ENCODE data around the gene STARD3NL. TPM values are rescaled to one million over a fixed set of nuclear protein-coding genes. Genes with fewer than 3 reads are reported as not detected.

Gene STARD3NL
- total and polyA plus RNA-seq, 2 of the 4 experiments (the other 2 are of a cell fraction) = 51.6 to 69.7 TPM

GRCh38 chr7:38185395-38186307, 7.6 kb downstream of the STARD3NL start:
- dilution Hi-C loops (cut with HindIII; ENCODE audit: low sequenced_read_pairs, unreplicated experiment) (no loop called here), in situ Hi-C loops (cut with MboI; ENCODE audit: low sequenced_read_pairs) (no loop called here), intact Hi-C loops (cut with micrococcal nuclease) (no loop called here)
- H2AK5ac ChIP-seq (ENCODE audit: low read depth, low read length) = no peak overlapping the region
- H4K8ac ChIP-seq (ENCODE audit: low read depth in 2 of 2, low read length in 2 of 2) = no peak overlapping the region
- H3K4me1 ChIP-seq (ENCODE audit: control insufficient read depth, insufficient read depth, low read length) = peaks cover 7% of the 10 kb centered on the region
- H3K27ac ChIP-seq (ENCODE audit: insufficient read depth, low read length) = no peak overlapping the region
- H3K9me3 ChIP-seq (ENCODE audit: control insufficient read depth, insufficient read depth, low read length) = no peaks in the 10 kb centered on the region
- no peak overlapping the region for H2BK120ac ChIP-seq (ENCODE audit: low read depth, low read length)
- H2BK20ac ChIP-seq (ENCODE audit: low read depth, low read length) = no peak overlapping the region
- peaks cover 9% of the 10 kb centered on the region for H3K9me1 ChIP-seq (ENCODE audit: insufficient read depth, low read length)
- H3K9ac ChIP-seq (ENCODE audit: low read depth, low read length) = no peak overlapping the region
- H2BK15ac ChIP-seq (ENCODE audit: low read depth, low read length) = no peak overlapping the region
- CTCF ChIA-PET = interaction anchor here (0.8 to 1.8 kb wide), 3 partner anchors 8 to 182 kb away, joined by 3 to 6 read pairs (median 3); no protein-coding TSS in a partner anchor
- DNase-seq (no peak), ATAC-seq (ENCODE audit: low read depth) (no peak)
- peaks cover 4% of the 10 kb centered on the region; the same call in 1 of the 2 replicates for H3K36me3 ChIP-seq (ENCODE audit: control insufficient read depth, insufficient read depth, low read length)
- no peak overlapping the region for H4K91ac ChIP-seq (ENCODE audit: insufficient read depth, low read depth, low read length)
- 100% methylated on average over 2 of the region's 6 CpGs; no CpG with 5 or more reads in 1 of the 2 experiments for WGBS, 2 experiments (ENCODE audit: extremely low coverage in 2 of 2, insufficient read length in 1 of 2)
- H3K79me1 ChIP-seq (ENCODE audit: low read depth in 1 of 2, low read length in 2 of 2) = peaks cover 18 to 66% of the 10 kb centered on the region in 2 experiments
- peaks cover 37% of the 10 kb centered on the region for H4K20me1 ChIP-seq (ENCODE audit: insufficient read depth, low read length)
- H2BK5ac ChIP-seq (ENCODE audit: low read depth, low read length, poor library complexity, severe bottlenecking) = no peak overlapping the region
- H3K18ac ChIP-seq (ENCODE audit: low read depth, low read length) = no peak overlapping the region
- no peak overlapping the region for H3K56ac ChIP-seq (ENCODE audit: extremely low read depth, insufficient read depth, low read length)
- H3K4ac ChIP-seq (ENCODE audit: low read depth, low read length) = no peak overlapping the region
- no peak overlapping the region for H4K5ac ChIP-seq (ENCODE audit: low read depth, low read length)
- no peaks in the 10 kb centered on the region for H3K27me3 ChIP-seq (ENCODE audit: control insufficient read depth, insufficient read depth, low read length)
- H2AK9ac ChIP-seq (replicated peaks; ENCODE audit: low read depth, low read length, poor library complexity) = no peak overlapping the region
- BruUV-seq (replicated peaks) = no TSS peak
- no peak overlapping the region for H3K23ac ChIP-seq (ENCODE audit: low read depth, low read length)
- POLR2A ChIA-PET (ENCODE audit: unreplicated experiment) = no interaction called here
- H3K4me2 ChIP-seq (ENCODE audit: low read depth, low read length) = no peak overlapping the region
- no peak for TF ChIP-seq BHLHE40 (IDR thresholded peaks at IDR 0.05; ENCODE audit: low read depth, low read length)
- TF ChIP-seq NFE2L2 (IDR thresholded peaks at IDR 0.05; ENCODE audit: low read depth, low read length) = no peak
- TF ChIP-seq, protein P1, sequence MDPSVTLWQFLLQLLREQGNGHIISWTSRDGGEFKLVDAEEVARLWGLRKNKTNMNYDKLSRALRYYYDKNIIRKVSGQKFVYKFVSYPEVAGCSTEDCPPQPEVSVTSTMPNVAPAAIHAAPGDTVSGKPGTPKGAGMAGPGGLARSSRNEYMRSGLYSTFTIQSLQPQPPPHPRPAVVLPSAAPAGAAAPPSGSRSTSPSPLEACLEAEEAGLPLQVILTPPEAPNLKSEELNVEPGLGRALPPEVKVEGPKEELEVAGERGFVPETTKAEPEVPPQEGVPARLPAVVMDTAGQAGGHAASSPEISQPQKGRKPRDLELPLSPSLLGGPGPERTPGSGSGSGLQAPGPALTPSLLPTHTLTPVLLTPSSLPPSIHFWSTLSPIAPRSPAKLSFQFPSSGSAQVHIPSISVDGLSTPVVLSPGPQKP (IDR thresholded peaks at IDR 0.05; ENCODE audit: borderline replicate concordance, low read depth, low read length) = no peak
- no peak for TF ChIP-seq CHD1 (IDR thresholded peaks at IDR 0.05; ENCODE audit: low read depth, low read length)
- no peak for TF ChIP-seq RAD21 (IDR thresholded peaks at IDR 0.05; ENCODE audit: low read length)
- TF ChIP-seq, protein P2, sequence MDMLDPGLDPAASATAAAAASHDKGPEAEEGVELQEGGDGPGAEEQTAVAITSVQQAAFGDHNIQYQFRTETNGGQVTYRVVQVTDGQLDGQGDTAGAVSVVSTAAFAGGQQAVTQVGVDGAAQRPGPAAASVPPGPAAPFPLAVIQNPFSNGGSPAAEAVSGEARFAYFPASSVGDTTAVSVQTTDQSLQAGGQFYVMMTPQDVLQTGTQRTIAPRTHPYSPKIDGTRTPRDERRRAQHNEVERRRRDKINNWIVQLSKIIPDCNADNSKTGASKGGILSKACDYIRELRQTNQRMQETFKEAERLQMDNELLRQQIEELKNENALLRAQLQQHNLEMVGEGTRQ (IDR thresholded peaks at IDR 0.05; ENCODE audit: low read depth, low read length) = no peak
- TF ChIP-seq MAFK (IDR thresholded peaks at IDR 0.05; ENCODE audit: low read depth, low read length) = no peak
- TF ChIP-seq, protein P3, sequence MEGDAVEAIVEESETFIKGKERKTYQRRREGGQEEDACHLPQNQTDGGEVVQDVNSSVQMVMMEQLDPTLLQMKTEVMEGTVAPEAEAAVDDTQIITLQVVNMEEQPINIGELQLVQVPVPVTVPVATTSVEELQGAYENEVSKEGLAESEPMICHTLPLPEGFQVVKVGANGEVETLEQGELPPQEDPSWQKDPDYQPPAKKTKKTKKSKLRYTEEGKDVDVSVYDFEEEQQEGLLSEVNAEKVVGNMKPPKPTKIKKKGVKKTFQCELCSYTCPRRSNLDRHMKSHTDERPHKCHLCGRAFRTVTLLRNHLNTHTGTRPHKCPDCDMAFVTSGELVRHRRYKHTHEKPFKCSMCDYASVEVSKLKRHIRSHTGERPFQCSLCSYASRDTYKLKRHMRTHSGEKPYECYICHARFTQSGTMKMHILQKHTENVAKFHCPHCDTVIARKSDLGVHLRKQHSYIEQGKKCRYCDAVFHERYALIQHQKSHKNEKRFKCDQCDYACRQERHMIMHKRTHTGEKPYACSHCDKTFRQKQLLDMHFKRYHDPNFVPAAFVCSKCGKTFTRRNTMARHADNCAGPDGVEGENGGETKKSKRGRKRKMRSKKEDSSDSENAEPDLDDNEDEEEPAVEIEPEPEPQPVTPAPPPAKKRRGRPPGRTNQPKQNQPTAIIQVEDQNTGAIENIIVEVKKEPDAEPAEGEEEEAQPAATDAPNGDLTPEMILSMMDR (conservative IDR thresholded peaks at IDR 0.05; ENCODE audit: low read depth, low read length) = no peak
- no peak for TF ChIP-seq POLR2A (IDR thresholded peaks at IDR 0.05; ENCODE audit: low read depth, low read length)
- no peak overlapping the region for H3K4me3 ChIP-seq (ENCODE audit: insufficient read depth, low read depth, low read length)
- H3K14ac ChIP-seq (replicated peaks; ENCODE audit: low read depth, low read length) = no peak overlapping the region
- no peak overlapping the region for H2AFZ ChIP-seq (replicated peaks; ENCODE audit: low read length, poor library complexity)

Data from IMR-90 (cell line).